GM23338 (cell line): Measurements from ENCODE around the gene NRCAM.

ENCODE experiments used
- CTCF ChIP-seq, 2 experiments: fragments of 200-600 bp in 1 of 2; sonication (generic) in 1 of 2; conservative IDR thresholded peaks; 2 replicates each; pipeline versions ENCODE4 v1.5.1 to v1.6.1; 2016 to 2017; ENCODE audit warnings: antibody characterized with exemption in 2 of 2, low read depth in 2 of 2, mild to moderate bottlenecking in 2 of 2, moderate library complexity in 1 of 2
- EZH2 ChIP-seq: fragments of 200-600 bp; sonication (generic); IDR thresholded peaks from one replicate; pipeline ENCODE4 v1.8.0; 2017; ENCODE audit warnings: antibody characterized with exemption, mild to moderate bottlenecking, low read depth; ENCODE audit not compliant: unreplicated experiment
- POLR2AphosphoS5 ChIP-seq: IDR thresholded peaks from 2 replicates; pipeline ENCODE4 v1.6.1; 2016; ENCODE audit warnings: antibody characterized with exemption, low read depth
- REST ChIP-seq: IDR thresholded peaks from one replicate; pipeline ENCODE4 v1.6.1; 2018; ENCODE audit warnings: antibody characterized with exemption; ENCODE audit not compliant: unreplicated experiment

- TF ChIP-seq CTCF (conservative IDR thresholded peaks at IDR 0.05; ENCODE audit: low read depth in 2 of 2) (no peak), REST (no peak), EZH2 (no peak), POLR2AphosphoS5 (no peak)
Observed at GRCh38 chr7:108147031-108147563, 309.1 kb downstream of the NRCAM start.
